ENCODE results near the gene FAM53B.

The FAM53B gene

DNA sequence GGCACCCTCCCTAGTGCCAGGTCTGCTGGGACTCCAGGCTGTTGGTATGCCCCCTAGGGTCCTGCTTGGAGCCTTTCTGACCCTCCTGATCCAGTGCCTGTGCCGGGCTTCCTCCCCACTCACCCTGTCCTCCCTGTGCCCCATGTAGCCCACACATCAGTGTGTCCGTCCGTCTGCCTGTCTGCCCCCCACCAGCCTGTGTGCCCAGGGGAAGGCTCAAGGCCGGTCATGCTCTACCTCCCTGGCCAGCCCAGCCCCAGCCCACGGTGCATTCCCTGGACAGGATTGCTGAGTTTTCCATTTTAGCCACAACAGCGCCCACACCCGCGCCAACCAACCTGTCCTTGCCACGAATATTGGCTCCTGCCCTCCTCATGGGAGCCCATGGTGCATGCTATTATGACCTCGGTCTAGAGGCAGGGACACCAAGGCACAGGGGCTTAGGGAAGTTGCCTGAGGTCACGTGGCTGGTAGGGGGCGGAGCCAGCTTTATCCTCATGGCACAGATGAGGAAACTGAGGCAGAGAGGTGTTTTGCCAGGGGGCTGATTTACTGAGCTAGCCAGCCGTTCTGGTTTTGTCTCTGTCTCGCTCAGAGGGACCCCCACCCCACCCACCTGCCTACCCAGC lies 136.0 kb downstream of the FAM53B start:
- no peak overlapping the region for H3K4me3 ChIP-seq (ENCODE audit: low read depth, low read length)
- TF ChIP-seq, protein P1, sequence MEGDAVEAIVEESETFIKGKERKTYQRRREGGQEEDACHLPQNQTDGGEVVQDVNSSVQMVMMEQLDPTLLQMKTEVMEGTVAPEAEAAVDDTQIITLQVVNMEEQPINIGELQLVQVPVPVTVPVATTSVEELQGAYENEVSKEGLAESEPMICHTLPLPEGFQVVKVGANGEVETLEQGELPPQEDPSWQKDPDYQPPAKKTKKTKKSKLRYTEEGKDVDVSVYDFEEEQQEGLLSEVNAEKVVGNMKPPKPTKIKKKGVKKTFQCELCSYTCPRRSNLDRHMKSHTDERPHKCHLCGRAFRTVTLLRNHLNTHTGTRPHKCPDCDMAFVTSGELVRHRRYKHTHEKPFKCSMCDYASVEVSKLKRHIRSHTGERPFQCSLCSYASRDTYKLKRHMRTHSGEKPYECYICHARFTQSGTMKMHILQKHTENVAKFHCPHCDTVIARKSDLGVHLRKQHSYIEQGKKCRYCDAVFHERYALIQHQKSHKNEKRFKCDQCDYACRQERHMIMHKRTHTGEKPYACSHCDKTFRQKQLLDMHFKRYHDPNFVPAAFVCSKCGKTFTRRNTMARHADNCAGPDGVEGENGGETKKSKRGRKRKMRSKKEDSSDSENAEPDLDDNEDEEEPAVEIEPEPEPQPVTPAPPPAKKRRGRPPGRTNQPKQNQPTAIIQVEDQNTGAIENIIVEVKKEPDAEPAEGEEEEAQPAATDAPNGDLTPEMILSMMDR (IDR thresholded peaks at IDR 0.05; ENCODE audit: low read depth, low read length, missing control alignments), result no peak
- DNase-seq (ENCODE audit: low read depth), result no peak

DNA sequence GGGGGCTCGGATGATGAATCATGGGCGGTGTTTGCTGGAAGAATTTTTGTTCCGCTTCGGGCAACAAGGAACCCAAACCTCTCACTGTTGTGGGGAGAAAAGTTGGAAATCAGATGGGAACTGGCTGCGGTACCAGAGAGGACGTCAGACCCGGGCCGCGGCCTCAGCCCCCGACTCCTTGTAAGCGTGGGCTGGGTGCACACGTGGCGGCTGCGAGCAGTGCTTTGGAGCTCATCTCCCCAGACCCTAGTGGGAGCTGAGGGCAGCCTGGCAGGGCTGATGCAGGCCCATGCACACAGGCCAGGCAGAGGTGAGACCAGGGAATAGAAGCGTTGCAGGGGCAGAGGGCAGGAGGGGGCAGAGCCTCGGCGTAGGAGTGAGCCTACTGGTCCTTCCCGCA lies 136.5 kb downstream of the FAM53B start:
- DNase-seq (ENCODE audit: low read depth), result no peak
- TF ChIP-seq, protein P1 (IDR thresholded peaks at IDR 0.05; ENCODE audit: low read depth, low read length, missing control alignments), result no peak
- no peak overlapping the region for H3K4me3 ChIP-seq (ENCODE audit: low read depth, low read length)

DNA sequence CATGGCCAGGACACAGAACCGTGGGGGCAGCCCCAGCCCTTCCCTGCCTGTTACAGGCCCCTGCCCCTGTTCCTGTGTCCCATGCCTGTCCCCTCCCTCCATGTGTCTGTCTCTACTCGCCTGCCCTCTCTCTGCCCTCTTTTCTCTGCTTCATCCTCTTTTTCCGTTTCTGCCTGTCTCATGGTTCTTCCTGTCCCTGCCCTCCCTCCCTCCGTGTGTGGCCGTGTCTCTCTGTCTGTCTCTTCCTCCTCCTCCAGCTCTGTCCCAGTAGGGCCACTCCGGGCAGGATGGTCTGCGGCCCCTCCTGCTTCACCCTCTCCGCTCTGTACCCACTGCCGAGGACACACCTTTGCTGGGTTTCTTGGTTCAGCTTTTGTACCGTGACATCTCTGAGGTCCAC lies 137.4 kb downstream of the FAM53B start:
- no peak for DNase-seq (ENCODE audit: low read depth)
- TF ChIP-seq, protein P1 (IDR thresholded peaks at IDR 0.05; ENCODE audit: low read depth, low read length, missing control alignments), result no peak
- no peak overlapping the region for H3K4me3 ChIP-seq (ENCODE audit: low read depth, low read length)

DNA sequence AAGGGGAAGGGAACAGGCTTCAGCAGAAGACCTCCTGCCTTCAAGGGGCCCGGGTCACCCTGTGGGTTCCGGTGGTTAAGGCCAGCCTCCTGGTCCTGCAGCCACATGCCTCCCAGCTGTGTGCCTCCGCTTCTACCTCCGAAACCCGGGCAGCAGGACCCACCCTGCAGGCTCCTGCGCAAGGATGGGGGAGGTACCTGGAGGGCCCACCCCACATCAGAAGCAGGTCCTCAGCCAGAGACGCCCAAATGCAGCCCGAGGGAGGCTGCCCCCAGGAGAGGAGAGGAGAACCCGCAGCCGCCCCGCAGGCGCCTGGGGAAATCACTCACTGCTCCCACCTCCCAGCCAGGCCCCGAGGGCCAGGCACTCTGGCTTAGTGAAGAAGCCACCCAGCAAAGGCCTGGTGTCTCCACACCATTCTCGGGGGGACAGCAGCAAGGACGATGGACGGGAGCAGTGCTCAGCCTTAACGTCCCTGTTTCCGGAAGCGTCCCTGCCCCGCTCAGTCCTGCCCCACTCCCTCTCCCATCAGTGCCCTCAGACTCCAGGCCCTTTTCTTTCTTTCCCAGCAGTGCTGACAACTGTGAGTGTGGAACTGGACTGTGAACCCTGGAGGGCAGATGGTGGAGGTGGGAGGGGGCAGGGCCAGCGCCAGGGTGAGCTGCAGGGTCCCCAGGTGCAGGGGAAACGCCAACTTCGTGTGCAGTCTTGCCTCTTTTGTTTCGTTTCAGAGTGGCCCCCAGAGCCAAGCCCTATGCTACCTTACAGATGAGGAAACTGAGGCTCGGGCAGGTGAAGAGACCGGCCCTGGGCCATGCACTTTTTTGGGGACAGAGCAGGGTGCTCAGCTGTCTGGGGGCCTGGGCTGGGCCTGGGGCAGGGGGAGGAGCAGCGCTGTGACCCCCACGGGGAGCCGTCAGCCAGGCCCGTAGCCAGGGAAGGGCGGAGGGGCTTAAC lies 138.0 kb downstream of the FAM53B start:
- TF ChIP-seq, protein P1 (IDR thresholded peaks at IDR 0.05; ENCODE audit: low read depth, low read length, missing control alignments), result no peak
- no peak for DNase-seq (ENCODE audit: low read depth)
- no peak overlapping the region for H3K4me3 ChIP-seq (ENCODE audit: low read depth, low read length)

DNA sequence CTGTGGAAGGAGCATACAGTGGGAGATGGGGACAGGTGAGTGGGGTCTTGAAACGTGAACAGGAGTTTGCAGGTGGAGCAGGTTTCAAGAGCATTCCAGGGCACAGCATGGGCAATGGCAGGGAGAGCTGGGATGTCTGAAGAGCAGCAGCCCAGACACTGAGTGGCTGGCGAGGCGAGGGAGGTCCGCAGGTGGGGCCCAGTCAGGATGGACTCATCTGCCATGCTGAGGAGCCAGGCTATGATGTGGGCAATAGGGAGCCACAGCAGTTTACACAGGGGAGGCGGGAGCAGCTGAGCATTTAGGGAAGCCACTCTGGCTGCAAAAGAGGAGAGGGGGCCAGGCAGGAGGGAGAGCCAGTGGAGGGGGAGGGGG lies 138.7 kb downstream of the FAM53B start:
- no peak for DNase-seq (ENCODE audit: low read depth)
- TF ChIP-seq, protein P1 (IDR thresholded peaks at IDR 0.05; ENCODE audit: low read depth, low read length, missing control alignments), result no peak
- no peak overlapping the region for H3K4me3 ChIP-seq (ENCODE audit: low read depth, low read length)

DNA sequence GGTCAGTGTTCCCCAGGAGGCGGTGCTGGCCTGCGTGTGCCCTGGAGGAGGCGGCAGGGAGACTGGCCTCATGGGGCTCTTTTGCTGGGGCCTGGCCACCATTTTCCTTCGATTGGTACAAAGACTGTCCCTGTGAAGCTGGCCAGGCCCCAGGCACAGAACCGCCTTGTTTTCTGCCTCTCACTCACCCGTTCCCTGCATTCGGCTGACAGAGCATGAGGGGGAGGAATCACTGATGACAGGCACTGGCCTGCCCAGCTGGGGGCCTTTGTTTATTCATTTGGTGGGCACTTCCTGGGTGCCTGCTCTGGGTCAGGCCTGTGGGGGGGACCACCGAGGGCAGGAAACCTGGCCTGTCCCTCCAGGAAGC lies 139.2 kb downstream of the FAM53B start:
- DNase-seq (ENCODE audit: low read depth), result no peak
- TF ChIP-seq, protein P1 (IDR thresholded peaks at IDR 0.05; ENCODE audit: low read depth, low read length, missing control alignments), result no peak
- H3K4me3 ChIP-seq (ENCODE audit: low read depth, low read length), result no peak overlapping the region

Data from GM12864 (cell line).